Measurements from ENCODE around the gene TFF3.

Gene TFF3

DNA sequence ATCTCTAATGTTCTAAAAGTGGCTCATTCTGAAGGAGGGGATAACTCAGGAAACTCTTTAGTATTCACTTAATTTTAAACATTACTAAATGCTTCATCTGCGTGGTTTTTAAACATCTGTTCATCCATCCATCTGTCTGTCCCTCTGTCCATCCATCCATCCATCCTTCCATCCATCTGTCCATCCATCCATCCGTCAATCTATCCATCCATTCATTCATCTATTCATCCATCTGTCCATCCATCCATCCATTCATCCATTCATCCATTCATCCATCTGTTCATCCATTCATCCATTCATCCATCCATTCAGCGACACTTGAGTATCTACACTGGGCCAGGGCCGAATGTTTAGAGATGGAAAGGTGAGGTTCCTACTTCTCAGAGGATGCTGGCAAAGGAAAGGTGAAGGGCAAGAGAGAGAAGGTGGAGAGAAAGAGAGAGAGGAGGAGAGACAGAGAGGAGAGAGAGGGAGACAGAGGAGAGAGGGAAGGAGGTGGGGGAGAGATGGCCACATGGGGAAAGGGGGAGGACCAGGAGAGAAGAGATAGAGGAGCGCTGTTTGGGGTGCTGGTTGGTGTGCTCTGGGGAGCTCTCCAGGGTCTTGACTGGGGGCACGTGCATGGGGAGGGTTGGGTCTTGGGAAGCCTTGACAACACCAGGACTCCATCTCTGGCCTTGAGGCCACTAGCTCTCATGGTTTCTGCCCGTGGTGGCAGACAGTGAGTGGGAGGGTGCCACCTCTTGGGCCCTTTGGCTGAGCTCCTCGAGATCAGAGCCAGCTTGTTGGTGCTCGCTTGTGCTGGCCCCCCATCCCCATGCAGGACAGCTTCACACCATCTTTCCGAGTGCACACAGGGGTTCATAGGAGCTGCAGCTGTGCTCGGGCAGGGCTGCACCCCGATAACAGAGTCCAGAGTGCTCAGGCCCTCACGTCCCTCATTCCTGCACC is 50.7 kb downstream of the TFF3 start:
- no peak for ATAC-seq

DNA sequence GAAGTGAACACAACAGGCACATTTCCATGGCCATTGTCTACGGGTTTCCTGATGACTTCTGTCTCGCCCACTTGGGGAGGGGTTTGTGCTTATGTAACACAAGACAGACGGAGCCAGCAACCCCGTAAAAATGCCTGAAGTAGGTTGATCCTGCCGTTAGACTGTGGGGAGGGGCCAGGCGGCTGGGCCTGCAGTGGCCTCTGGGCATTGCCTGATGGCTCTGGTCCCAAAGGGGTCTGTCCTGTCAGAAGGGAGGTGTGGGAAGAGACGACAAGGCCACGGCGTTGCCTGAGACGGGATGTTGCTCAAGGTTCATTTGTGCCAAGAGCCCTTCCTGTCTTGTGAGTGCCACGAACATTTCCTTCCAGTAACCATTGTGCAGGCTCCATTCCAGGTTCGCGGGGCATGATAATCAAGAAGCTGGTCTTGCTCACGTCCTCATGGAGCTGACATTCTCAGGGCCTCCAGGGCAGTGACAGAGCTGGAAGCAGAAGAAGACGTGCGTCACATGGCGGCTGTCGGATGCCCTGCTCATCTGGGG is 51.5 kb downstream of the TFF3 start:
- no peak for ATAC-seq

GRCh38 chr21:42262831-42263231 is 52.4 kb downstream of the TFF3 start:
- no peak for ATAC-seq

GRCh38 chr21:42261829-42262200 is 53.4 kb downstream of the TFF3 start:
- no peak for ATAC-seq

Measured in activated CD4-positive, CD25-positive, alpha-beta regulatory T cell treated with anti-CD3 and anti-CD28 coated beads, Interleukin-2, amount 50 U/mL, for 24 hours (primary cell).